Fibroblast of pulmonary artery (primary cell): ENCODE data around the gene TRIM52.
A peak's percentile ranks its signal among the peaks of the same experiment; 100 is the strongest.

Experiments
- DNase-seq: peaks from one replicate; pipeline ENCODE4 v3.0.0-alpha.2; 2010; ENCODE audit warnings: low read depth
- H3K4me3 ChIP-seq: replicated peaks from 2 replicates; pipeline ENCODE4 v1.5.1; 2011; ENCODE audit warnings: low read depth, mild to moderate bottlenecking, control low read depth, low read length, moderate library complexity
- CTCF ChIP-seq: IDR thresholded peaks from 2 replicates; pipeline ENCODE4 v1.5.1; 2011; ENCODE audit warnings: mild to moderate bottlenecking, control low read depth, low read length, inconsistent platforms; ENCODE audit errors: missing control alignments

Gene TRIM52

GRCh38 chr5:181207960-181208253 is 53.0 kb downstream of the TRIM52 start:
- DNase-seq = no peak
- no peak overlapping the region for H3K4me3 ChIP-seq
- no peak for TF ChIP-seq CTCF

DNA sequence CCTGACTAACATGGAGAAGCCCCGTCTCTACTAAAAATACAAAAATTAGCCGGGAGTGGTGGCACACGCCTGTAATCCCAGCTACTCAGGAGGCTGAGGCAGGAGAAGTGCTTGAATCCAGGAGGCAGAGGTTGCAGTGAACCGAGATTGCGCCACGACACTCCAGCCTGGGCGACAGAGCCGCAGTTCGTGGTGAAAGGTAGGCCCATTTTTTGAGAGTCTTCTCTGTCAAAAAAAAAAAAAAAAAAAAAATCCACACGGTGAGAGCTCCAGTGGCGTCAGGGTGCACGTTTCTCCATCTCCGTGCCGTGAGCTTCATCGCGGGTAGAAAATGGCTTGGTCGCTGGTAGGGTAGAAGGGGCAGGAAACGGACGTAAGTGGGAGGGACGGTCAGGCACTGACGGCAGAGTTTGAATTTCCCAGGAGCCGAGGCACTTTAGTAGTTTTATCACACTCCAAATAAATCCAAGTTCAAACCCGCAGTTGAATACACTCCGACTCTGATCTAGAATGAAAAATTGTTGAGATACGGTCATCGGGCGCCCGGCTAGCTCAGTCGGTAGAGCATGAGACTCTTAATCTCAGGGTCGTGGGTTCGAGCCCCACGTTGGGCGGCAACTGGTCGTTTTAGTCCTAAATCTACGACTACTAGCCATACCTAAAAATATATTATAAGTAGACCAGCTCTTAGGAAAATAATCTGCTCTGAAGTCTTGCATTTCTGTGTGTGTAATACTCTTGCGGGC is 53.6 kb downstream of the TRIM52 start:
- peak; percentile 92 for DNase-seq
- H3K4me3 ChIP-seq = peak overlapping the region; percentile 51
- TF ChIP-seq CTCF = no peak

- no peak for TF ChIP-seq CTCF
- peak overlapping the region; percentile 50 for H3K4me3 ChIP-seq
- DNase-seq = peak; percentile 41
Observed at GRCh38 chr5:181205761-181206649, 54.9 kb downstream of the TRIM52 start.
